Ishikawa (cell line): ENCODE results near the gene FAM107A.

Source experiments
- CEBPB ChIP-seq: IDR thresholded peaks from 2 replicates; pipeline ENCODE4 v1.6.1; 2012
- CREB1 ChIP-seq: IDR thresholded peaks from 2 replicates; pipeline ENCODE4 v1.6.1; 2012; ENCODE audit warnings: low read depth
- EP300 ChIP-seq: IDR thresholded peaks from 2 replicates; pipeline ENCODE4 v1.6.1; 2012; ENCODE audit warnings: borderline replicate concordance
- NFIC ChIP-seq: IDR thresholded peaks from 2 replicates; pipeline ENCODE4 v1.6.1; 2012
- RAD21 ChIP-seq: IDR thresholded peaks from 2 replicates; pipeline ENCODE4 v1.6.1; 2012; ENCODE audit warnings: low read depth
- TAF1 ChIP-seq: IDR thresholded peaks from 2 replicates; pipeline ENCODE4 v1.6.1; 2012; ENCODE audit warnings: low read depth, mild to moderate bottlenecking
- TCF12 ChIP-seq: IDR thresholded peaks from 2 replicates; pipeline ENCODE4 v1.6.1; 2012; ENCODE audit warnings: low read depth
- TEAD4 ChIP-seq: IDR thresholded peaks from 2 replicates; pipeline ENCODE4 v1.6.1; 2012
- USF1 ChIP-seq: IDR thresholded peaks from 2 replicates; pipeline ENCODE4 v1.6.1; 2012
- TF ChIP-seq, protein P1 (sequence below): IDR thresholded peaks from 2 replicates; pipeline ENCODE4 v1.6.1; 2012; ENCODE audit warnings: low read depth, mild to moderate bottlenecking
- TF ChIP-seq, protein P2 (sequence below): IDR thresholded peaks from 2 replicates; pipeline ENCODE4 v1.6.1; 2012

DNA sequence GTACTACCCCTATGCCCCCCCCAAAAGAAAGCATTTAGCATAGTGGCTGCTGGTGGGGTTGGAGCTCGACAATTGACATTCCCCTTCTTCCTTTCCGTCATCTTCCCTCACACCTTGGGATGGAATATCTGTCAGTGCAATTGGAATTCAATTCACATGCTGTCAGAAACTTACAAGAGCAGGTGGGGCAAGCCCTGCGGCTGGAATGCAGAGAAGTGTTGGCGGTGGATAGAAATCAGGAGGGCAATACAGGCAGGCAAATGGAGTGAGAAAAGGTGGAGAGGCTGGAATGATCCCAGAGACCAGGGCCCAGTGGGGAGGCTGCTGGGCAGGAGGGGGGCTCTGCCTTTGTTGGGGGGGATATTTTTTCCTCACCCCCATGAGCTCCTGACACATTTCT is 45.2 kb upstream of the FAM107A start:
- TF ChIP-seq CREB1 = no peak
- TF ChIP-seq EP300 = no peak
- TF ChIP-seq, protein P1, sequence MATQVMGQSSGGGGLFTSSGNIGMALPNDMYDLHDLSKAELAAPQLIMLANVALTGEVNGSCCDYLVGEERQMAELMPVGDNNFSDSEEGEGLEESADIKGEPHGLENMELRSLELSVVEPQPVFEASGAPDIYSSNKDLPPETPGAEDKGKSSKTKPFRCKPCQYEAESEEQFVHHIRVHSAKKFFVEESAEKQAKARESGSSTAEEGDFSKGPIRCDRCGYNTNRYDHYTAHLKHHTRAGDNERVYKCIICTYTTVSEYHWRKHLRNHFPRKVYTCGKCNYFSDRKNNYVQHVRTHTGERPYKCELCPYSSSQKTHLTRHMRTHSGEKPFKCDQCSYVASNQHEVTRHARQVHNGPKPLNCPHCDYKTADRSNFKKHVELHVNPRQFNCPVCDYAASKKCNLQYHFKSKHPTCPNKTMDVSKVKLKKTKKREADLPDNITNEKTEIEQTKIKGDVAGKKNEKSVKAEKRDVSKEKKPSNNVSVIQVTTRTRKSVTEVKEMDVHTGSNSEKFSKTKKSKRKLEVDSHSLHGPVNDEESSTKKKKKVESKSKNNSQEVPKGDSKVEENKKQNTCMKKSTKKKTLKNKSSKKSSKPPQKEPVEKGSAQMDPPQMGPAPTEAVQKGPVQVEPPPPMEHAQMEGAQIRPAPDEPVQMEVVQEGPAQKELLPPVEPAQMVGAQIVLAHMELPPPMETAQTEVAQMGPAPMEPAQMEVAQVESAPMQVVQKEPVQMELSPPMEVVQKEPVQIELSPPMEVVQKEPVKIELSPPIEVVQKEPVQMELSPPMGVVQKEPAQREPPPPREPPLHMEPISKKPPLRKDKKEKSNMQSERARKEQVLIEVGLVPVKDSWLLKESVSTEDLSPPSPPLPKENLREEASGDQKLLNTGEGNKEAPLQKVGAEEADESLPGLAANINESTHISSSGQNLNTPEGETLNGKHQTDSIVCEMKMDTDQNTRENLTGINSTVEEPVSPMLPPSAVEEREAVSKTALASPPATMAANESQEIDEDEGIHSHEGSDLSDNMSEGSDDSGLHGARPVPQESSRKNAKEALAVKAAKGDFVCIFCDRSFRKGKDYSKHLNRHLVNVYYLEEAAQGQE = no peak
- TF ChIP-seq TAF1 = no peak
- TF ChIP-seq NFIC = no peak
- TF ChIP-seq RAD21 = no peak
- TF ChIP-seq TEAD4 = no peak
- TF ChIP-seq CEBPB = no peak
- TF ChIP-seq USF1 = no peak
- TF ChIP-seq TCF12 = no peak
- TF ChIP-seq, protein P2, sequence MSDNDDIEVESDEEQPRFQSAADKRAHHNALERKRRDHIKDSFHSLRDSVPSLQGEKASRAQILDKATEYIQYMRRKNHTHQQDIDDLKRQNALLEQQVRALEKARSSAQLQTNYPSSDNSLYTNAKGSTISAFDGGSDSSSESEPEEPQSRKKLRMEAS = no peak
